LNCaP clone FGC (cell line): ENCODE results near the gene UTP14A.

Source experiments
- DNase-seq: peaks from one replicate; pipeline ENCODE4 v3.0.0-alpha.2; 2011; ENCODE audit warnings: low read depth
- H3K4me3 ChIP-seq: 2 replicates; pipeline ENCODE4 v1.5.1; 2011; ENCODE audit warnings: mild to moderate bottlenecking, low read depth, low read length, control low read depth
- TF ChIP-seq, protein P1 (sequence below): IDR thresholded peaks from 2 replicates; pipeline ENCODE4 v1.5.1; 2012; ENCODE audit warnings: mild to moderate bottlenecking; ENCODE audit not compliant: control insufficient read depth, insufficient read depth; ENCODE audit errors: extremely low read depth

Gene UTP14A

GRCh38 chrX:129957241-129958082, 51.5 kb downstream of the UTP14A start:
- H3K4me3 ChIP-seq, result no peak overlapping the region
- TF ChIP-seq, protein P1, sequence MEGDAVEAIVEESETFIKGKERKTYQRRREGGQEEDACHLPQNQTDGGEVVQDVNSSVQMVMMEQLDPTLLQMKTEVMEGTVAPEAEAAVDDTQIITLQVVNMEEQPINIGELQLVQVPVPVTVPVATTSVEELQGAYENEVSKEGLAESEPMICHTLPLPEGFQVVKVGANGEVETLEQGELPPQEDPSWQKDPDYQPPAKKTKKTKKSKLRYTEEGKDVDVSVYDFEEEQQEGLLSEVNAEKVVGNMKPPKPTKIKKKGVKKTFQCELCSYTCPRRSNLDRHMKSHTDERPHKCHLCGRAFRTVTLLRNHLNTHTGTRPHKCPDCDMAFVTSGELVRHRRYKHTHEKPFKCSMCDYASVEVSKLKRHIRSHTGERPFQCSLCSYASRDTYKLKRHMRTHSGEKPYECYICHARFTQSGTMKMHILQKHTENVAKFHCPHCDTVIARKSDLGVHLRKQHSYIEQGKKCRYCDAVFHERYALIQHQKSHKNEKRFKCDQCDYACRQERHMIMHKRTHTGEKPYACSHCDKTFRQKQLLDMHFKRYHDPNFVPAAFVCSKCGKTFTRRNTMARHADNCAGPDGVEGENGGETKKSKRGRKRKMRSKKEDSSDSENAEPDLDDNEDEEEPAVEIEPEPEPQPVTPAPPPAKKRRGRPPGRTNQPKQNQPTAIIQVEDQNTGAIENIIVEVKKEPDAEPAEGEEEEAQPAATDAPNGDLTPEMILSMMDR, result no peak
- no peak for DNase-seq

GRCh38 chrX:129958083-129958465, 52.1 kb downstream of the UTP14A start:
- H3K4me3 ChIP-seq, result no peak overlapping the region
- DNase-seq, result no peak

GRCh38 chrX:129958814-129959492, 53.0 kb downstream of the UTP14A start:
- no peak for DNase-seq
- TF ChIP-seq, protein P1, result no peak
- no peak overlapping the region for H3K4me3 ChIP-seq

More at GRCh38 chrX:129958083-129958465, 52.1 kb downstream of the UTP14A start:
- TF ChIP-seq, protein P1, result no peak

GRCh38 chrX:129959493-129959832, 53.5 kb downstream of the UTP14A start:
- no peak for DNase-seq
- no peak overlapping the region for H3K4me3 ChIP-seq
- TF ChIP-seq, protein P1, result no peak

DNA sequence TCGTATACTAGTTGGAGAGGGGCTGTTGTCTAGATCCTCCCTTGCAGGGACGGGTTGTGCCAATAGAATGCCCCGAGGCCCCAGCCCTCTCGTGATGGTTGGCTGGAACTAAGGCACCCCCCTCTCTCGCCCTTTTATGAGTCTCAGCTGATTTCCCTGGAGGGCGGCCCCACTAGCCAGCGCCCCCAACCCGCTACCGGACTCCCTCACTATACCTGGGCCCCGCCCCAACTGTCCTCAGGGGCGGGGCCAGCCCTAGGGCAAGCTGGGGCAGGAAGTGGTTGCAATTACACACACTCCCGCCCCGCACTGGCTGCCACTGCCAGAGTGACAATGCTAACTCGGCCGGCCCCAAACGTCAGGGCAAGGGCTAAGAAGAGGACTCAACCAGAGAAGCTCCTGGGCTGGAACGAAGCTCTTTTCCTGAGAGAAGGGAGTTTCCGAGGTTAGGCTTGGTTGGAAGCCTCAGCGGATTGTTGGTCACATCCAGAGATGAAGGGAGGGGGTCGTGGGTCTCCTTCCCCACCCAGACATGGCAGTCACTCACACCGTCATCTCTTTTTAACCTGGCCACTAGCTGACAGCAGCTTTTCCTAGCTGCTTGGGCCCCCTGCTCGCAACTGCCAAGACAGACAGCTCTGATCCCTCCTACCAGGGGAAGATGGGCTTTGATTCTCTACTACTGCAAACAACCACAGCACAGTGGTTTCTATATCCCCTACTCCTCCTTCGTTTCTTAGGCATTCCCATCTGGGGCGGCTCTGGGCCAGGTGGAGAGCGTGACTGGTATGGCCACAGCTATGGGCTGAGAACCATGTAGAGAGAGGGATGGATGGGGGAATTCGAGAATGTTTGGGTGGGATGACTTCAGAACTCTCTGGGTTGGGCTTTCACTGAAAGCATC, 55.5 kb downstream of the UTP14A start:
- TF ChIP-seq, protein P1, result no peak
- DNase-seq, result no peak
- H3K4me3 ChIP-seq, result no peak overlapping the region

DNA sequence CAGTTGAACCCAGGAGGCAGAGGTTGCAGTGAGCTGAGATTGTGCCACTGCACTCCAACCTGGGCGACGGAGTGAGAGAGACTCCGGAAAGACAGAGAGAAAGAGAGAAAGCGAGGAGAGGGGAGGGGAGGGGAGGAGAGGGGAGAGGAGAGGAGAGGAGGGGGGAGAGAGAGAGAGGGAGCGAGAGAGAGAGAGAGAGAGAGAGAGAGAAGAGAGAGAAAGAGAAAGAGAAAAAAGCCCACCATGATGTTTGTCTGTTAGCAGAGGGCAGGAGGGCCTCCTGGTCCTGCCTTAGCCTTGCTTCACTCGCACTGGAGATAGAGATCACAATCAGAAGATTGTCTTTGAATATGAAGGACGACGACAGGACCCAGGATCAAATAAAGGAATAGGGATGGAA, 57.8 kb downstream of the UTP14A start:
- no peak for DNase-seq
- TF ChIP-seq, protein P1, result no peak
- H3K4me3 ChIP-seq, result no peak overlapping the region
